GM19467 (cell line): ENCODE data around the gene AOPEP.

ENCODE experiments used
- ATAC-seq: cut with Tn5 transposase; IDR thresholded peaks from one replicate; pipeline ENCODE4 v1.9.1; 2021; ENCODE audit warnings: mild to moderate bottlenecking, moderate library complexity; ENCODE audit not compliant: unreplicated experiment

Gene AOPEP

GRCh38 chr9:95127249-95128176, 401.0 kb downstream of the AOPEP start:
- no peak for ATAC-seq

- no peak for ATAC-seq
Observed at GRCh38 chr9:95128177-95128524, 401.7 kb downstream of the AOPEP start.

- ATAC-seq, result no peak
Observed at GRCh38 chr9:95129476-95130291, 403.2 kb downstream of the AOPEP start.

GRCh38 chr9:95130484-95130883, 404.0 kb downstream of the AOPEP start:
- ATAC-seq, result no peak

GRCh38 chr9:95131023-95131943, 404.8 kb downstream of the AOPEP start:
- ATAC-seq, result no peak

- ATAC-seq, result no peak
Observed at GRCh38 chr9:95132366-95133324, 406.1 kb downstream of the AOPEP start.

GRCh38 chr9:95133325-95133705, 406.8 kb downstream of the AOPEP start:
- ATAC-seq, result no peak

GRCh38 chr9:95134457-95134881, 408.0 kb downstream of the AOPEP start:
- no peak for ATAC-seq

GRCh38 chr9:95135756-95136155, 409.3 kb downstream of the AOPEP start:
- ATAC-seq, result no peak
